Vagina (tissue), 2 donors: ENCODE results near the gene ACVR2A. TPM values are rescaled to one million over a fixed set of nuclear protein-coding genes. Genes with fewer than 3 reads are reported as not detected.

Source experiments
- DNase-seq, 2 donors: peaks; one replicate each; pipeline ENCODE4 v3.0.0-alpha.2; 2017; ENCODE audit errors: extremely low spot score in 2 of 2
- H3K27ac ChIP-seq: fragments of 200-600 bp; sonication (generic); one replicate; pipeline ENCODE4 v1.5.1; 2019
- H3K27me3 ChIP-seq: fragments of 200-600 bp; sonication (generic); one replicate; pipeline ENCODE4 v1.5.1; 2019
- H3K36me3 ChIP-seq, 2 donors: fragments of 200-600 bp; sonication (generic); one replicate each; pipeline ENCODE4 v1.5.1; 2017 to 2019
- H3K4me1 ChIP-seq: fragments of 200-600 bp; sonication (generic); one replicate; pipeline ENCODE4 v1.5.1; 2019
- H3K4me3 ChIP-seq, 2 donors: fragments of 200-600 bp; sonication (generic); 1 replicate in 1 of 2; 2 replicates in 1 of 2; pipeline ENCODE4 v1.5.1; 2016 to 2019
- H3K9me3 ChIP-seq: fragments of 200-600 bp; sonication (generic); one replicate; pipeline ENCODE4 v1.5.1; 2019
- POLR2A ChIP-seq, 2 donors: fragments of 450-650 bp; IDR thresholded peaks; one replicate each; pipeline ENCODE4 v1.6.1; 2017; ENCODE audit warnings: antibody characterized with exemption in 2 of 2, mild to moderate bottlenecking in 2 of 2, moderate library complexity in 2 of 2
- POLR2AphosphoS5 ChIP-seq, 2 donors: sonication (generic); formaldehyde crosslinking; IDR thresholded peaks; one replicate each; pipeline ENCODE4 v1.9.0; 2017; ENCODE audit warnings: antibody characterized with exemption in 2 of 2, mild to moderate bottlenecking in 2 of 2, low read depth in 1 of 2; ENCODE audit not compliant: insufficient read depth in 1 of 2
- intact Hi-C: fragments of 100-400 bp; cut with DNase I; formaldehyde crosslinking; loops from one replicate; pipeline ENCODE4 v1.15.1; 2023
- total RNA-seq: library from RNA; depleted of rRNA; stranded (reverse); fragments of >200 nt; gene quantifications from one replicate; pipeline ENCODE4 v1.2.3, GENCODE V29; 2016
- TF ChIP-seq, protein P1 (sequence below), 3 experiments: fragments of 450-650 bp in 2 of 3; fragments of 200-600 bp in 1 of 3; sonication (generic) in 1 of 3; IDR thresholded peaks; one replicate each; pipeline ENCODE4 v1.5.1; 2017 to 2019; ENCODE audit warnings: antibody characterized with exemption in 3 of 3, mild to moderate bottlenecking in 2 of 3, moderate library complexity in 2 of 3

The ACVR2A gene
- total RNA-seq, 1 donor from 2014 or later, result 29.7 TPM

GRCh38 chr2:147916067-147916466, 71.2 kb downstream of the ACVR2A start:
- Histone ChIP-seq H3K4me3 (no peak overlapping the region), H3K27me3 (no peaks in the 10 kb centered on the region), H3K36me3 (peaks cover 0 to 18% of the 10 kb centered on the region in 2 donors), H3K27ac (no peak overlapping the region), H3K4me1 (no peaks in the 10 kb centered on the region), H3K9me3 (no peaks in the 10 kb centered on the region)
- TF ChIP-seq POLR2AphosphoS5 (IDR thresholded peaks at IDR 0.05; ENCODE audit: insufficient read depth in 1 of 2, low read depth in 1 of 2) (no peak), POLR2A (IDR thresholded peaks at IDR 0.05) (no peak)
- TF ChIP-seq, protein P1, sequence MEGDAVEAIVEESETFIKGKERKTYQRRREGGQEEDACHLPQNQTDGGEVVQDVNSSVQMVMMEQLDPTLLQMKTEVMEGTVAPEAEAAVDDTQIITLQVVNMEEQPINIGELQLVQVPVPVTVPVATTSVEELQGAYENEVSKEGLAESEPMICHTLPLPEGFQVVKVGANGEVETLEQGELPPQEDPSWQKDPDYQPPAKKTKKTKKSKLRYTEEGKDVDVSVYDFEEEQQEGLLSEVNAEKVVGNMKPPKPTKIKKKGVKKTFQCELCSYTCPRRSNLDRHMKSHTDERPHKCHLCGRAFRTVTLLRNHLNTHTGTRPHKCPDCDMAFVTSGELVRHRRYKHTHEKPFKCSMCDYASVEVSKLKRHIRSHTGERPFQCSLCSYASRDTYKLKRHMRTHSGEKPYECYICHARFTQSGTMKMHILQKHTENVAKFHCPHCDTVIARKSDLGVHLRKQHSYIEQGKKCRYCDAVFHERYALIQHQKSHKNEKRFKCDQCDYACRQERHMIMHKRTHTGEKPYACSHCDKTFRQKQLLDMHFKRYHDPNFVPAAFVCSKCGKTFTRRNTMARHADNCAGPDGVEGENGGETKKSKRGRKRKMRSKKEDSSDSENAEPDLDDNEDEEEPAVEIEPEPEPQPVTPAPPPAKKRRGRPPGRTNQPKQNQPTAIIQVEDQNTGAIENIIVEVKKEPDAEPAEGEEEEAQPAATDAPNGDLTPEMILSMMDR (IDR thresholded peaks at IDR 0.05), result no peak
- intact Hi-C loops, result no loop called here
- DNase-seq, result no peak

DNA sequence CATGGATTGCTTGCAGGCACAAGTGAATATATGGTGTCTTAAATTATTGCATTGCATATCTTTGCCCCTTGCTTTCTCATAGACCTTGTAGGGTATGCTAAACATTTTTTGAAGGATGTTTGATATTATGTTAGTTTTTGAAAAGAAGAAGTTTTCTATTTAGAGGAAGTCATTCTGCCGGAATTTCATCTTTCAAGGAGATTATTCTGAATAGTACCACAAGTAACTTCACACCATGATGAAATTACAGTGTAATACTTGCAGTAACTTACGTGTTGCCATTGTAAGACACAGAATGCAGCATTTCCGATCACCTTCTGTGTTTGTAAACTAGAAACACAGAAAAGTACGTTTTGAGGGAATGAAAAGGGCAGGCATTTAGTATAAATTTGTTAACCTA, 71.9 kb downstream of the ACVR2A start:
- no peak overlapping the region for H3K4me3 ChIP-seq
- DNase-seq, result no peak
- H3K27ac ChIP-seq, result no peak overlapping the region
- intact Hi-C loops, result no loop called here
- H3K9me3 ChIP-seq, result no peaks in the 10 kb centered on the region
- no peaks in the 10 kb centered on the region for H3K27me3 ChIP-seq
- no peak for TF ChIP-seq POLR2A (IDR thresholded peaks at IDR 0.05)
- TF ChIP-seq, protein P1 (IDR thresholded peaks at IDR 0.05), result no peak
- no peak for TF ChIP-seq POLR2AphosphoS5 (IDR thresholded peaks at IDR 0.05; ENCODE audit: insufficient read depth in 1 of 2, low read depth in 1 of 2)
- H3K36me3 ChIP-seq, result peaks cover 0 to 18% of the 10 kb centered on the region in 2 donors
- no peaks in the 10 kb centered on the region for H3K4me1 ChIP-seq

- Histone ChIP-seq H3K27me3 (no peaks in the 10 kb centered on the region), H3K4me3 (no peak overlapping the region), H3K9me3 (no peaks in the 10 kb centered on the region), H3K27ac (no peak overlapping the region), H3K4me1 (no peaks in the 10 kb centered on the region), H3K36me3 (peaks cover 0 to 18% of the 10 kb centered on the region in 2 donors)
- TF ChIP-seq, protein P1 (IDR thresholded peaks at IDR 0.05), result no peak
- no peak for DNase-seq
- intact Hi-C loops, result no loop called here
These were observed 72.3 kb downstream of the ACVR2A start for GRCh38 chr2:147917161-147917560.

GRCh38 chr2:147923846-147924245, 79.0 kb downstream of the ACVR2A start:
- Histone ChIP-seq H3K9me3 (no peaks in the 10 kb centered on the region), H3K27ac (no peak overlapping the region), H3K27me3 (no peaks in the 10 kb centered on the region), H3K4me3 (no peak overlapping the region), H3K36me3 (peaks cover 0 to 15% of the 10 kb centered on the region in 2 donors), H3K4me1 (peaks cover 33% of the 10 kb centered on the region)
- no peak for TF ChIP-seq POLR2AphosphoS5 (IDR thresholded peaks at IDR 0.05; ENCODE audit: insufficient read depth in 1 of 2, low read depth in 1 of 2)
- TF ChIP-seq, protein P1 (IDR thresholded peaks at IDR 0.05), result no peak
- no peak for TF ChIP-seq POLR2A (IDR thresholded peaks at IDR 0.05)
- intact Hi-C loops, result no loop called here
- DNase-seq, result no peak

GRCh38 chr2:147924647-147925046, 79.8 kb downstream of the ACVR2A start:
- Histone ChIP-seq H3K4me1 (peaks cover 33% of the 10 kb centered on the region), H3K27me3 (no peaks in the 10 kb centered on the region), H3K4me3 (no peak overlapping the region), H3K9me3 (no peaks in the 10 kb centered on the region), H3K27ac (no peak overlapping the region), H3K36me3 (peaks cover 0 to 15% of the 10 kb centered on the region in 2 donors)
- no peak for DNase-seq
- TF ChIP-seq, protein P1 (IDR thresholded peaks at IDR 0.05), result no peak
- TF ChIP-seq POLR2A (IDR thresholded peaks at IDR 0.05) (no peak), POLR2AphosphoS5 (IDR thresholded peaks at IDR 0.05; ENCODE audit: insufficient read depth in 1 of 2, low read depth in 1 of 2) (no peak)
- intact Hi-C loops, result no loop called here
